HEK293 (cell line): Measurements from ENCODE around the gene HSD3B2.

Experiments
- CTCF ChIP-seq: fragments of 450-650 bp; formaldehyde crosslinking; IDR thresholded peaks from 2 replicates; pipeline ENCODE4 v1.5.1; 2016; ENCODE audit warnings: missing biosample characterization, missing genetic modification characterization
- IKZF3 ChIP-seq: fragments of 450-650 bp; IDR thresholded peaks from 2 replicates; pipeline ENCODE4 v1.5.0; 2018; ENCODE audit warnings: missing biosample characterization, mild to moderate bottlenecking, missing genetic modification characterization, moderate library complexity
- MYNN ChIP-seq: fragments of 450-650 bp; formaldehyde crosslinking; IDR thresholded peaks from 2 replicates; pipeline ENCODE4 v1.5.1; 2016; ENCODE audit warnings: missing biosample characterization, missing genetic modification characterization, borderline replicate concordance
- REST ChIP-seq: fragments of 450-650 bp; formaldehyde crosslinking; IDR thresholded peaks from 2 replicates; pipeline ENCODE4 v1.5.1; 2016; ENCODE audit warnings: missing biosample characterization, missing genetic modification characterization
- SP3 ChIP-seq: fragments of 450-650 bp; formaldehyde crosslinking; IDR thresholded peaks from 2 replicates; pipeline ENCODE4 v1.5.1; 2016; ENCODE audit warnings: missing biosample characterization, missing genetic modification characterization
- YY1 ChIP-seq: fragments of 450-650 bp; formaldehyde crosslinking; IDR thresholded peaks from 2 replicates; pipeline ENCODE4 v1.5.1; 2018; ENCODE audit warnings: missing biosample characterization, missing genetic modification characterization
- ZBTB21 ChIP-seq: fragments of 450-650 bp; formaldehyde crosslinking; IDR thresholded peaks from 2 replicates; pipeline ENCODE4 v1.5.1; 2017; ENCODE audit warnings: missing biosample characterization, missing genetic modification characterization
- ZBTB49 ChIP-seq: fragments of 450-650 bp; formaldehyde crosslinking; IDR thresholded peaks from 2 replicates; pipeline ENCODE4 v1.5.1; 2016; ENCODE audit warnings: missing biosample characterization, missing genetic modification characterization, low read depth
- ZBTB8A ChIP-seq: fragments of 450-650 bp; formaldehyde crosslinking; IDR thresholded peaks from 2 replicates; pipeline ENCODE4 v1.5.1; 2016; ENCODE audit warnings: missing biosample characterization, missing genetic modification characterization
- ZNF670 ChIP-seq: fragments of 450-650 bp; formaldehyde crosslinking; IDR thresholded peaks from 2 replicates; pipeline ENCODE4 v1.5.1; 2016; ENCODE audit warnings: missing biosample characterization, missing genetic modification characterization, low read depth
- ZNF830 ChIP-seq: fragments of 450-650 bp; IDR thresholded peaks from 2 replicates; pipeline ENCODE4 v1.5.0; 2018; ENCODE audit warnings: missing biosample characterization, missing genetic modification characterization, low read depth, mild to moderate bottlenecking, moderate library complexity
- ZSCAN18 ChIP-seq: fragments of 450-650 bp; formaldehyde crosslinking; IDR thresholded peaks from 2 replicates; pipeline ENCODE4 v1.5.1; 2016; ENCODE audit warnings: missing biosample characterization, missing genetic modification characterization
- ZXDB ChIP-seq: fragments of 450-650 bp; formaldehyde crosslinking; IDR thresholded peaks from 2 replicates; pipeline ENCODE4 v1.5.1; 2016; ENCODE audit warnings: missing biosample characterization, missing genetic modification characterization

GRCh38 chr1:119367432-119368124 is 47.4 kb upstream of the HSD3B2 start:
- TF ChIP-seq CTCF (tag by site-specific recombination), result peak; percentile 85
- no peak for TF ChIP-seq ZBTB8A
- TF ChIP-seq YY1 (tag by site-specific recombination), result no peak
- TF ChIP-seq ZSCAN18 (tag by site-specific recombination), result no peak
- TF ChIP-seq SP3, result no peak
- TF ChIP-seq ZBTB49, result no peak
- TF ChIP-seq ZNF670, result no peak
- TF ChIP-seq IKZF3 (tag by site-specific recombination), result peak; percentile 64; the same call in 1 of the 2 replicates
- TF ChIP-seq REST, result no peak
- no peak for TF ChIP-seq MYNN (tag by site-specific recombination)
- TF ChIP-seq ZBTB21, result no peak
- TF ChIP-seq ZNF830 (tag by site-specific recombination), result no peak
- no peak for TF ChIP-seq ZXDB
